Measurements from ENCODE around the gene PRDM2. TPM values are rescaled to one million over a fixed set of nuclear protein-coding genes. Genes with fewer than 3 reads are reported as not detected.

Gene PRDM2
- polyA plus RNA-seq, 3 donors, result 4.1 to 22.5 (median 7.6) TPM

- Mint-ChIP-seq H3K9me3 (no peaks in the 10 kb centered on the region), H3K36me3 (peaks cover 11 to 15% of the 10 kb centered on the region in 2 donors), H3K27me3 (ENCODE audit: low read depth in 3 of 3) (peaks cover 0 to 2% (median 0%) of the 10 kb centered on the region in 3 donors), H3K27ac (peak overlapping the region in 2 of 7 donors; percentile 19 to 78), H3K4me1 (peaks cover 36% of the 10 kb centered on the region), H3K4me3 (no peak overlapping the region)
- 43% methylated on average over 2 of the region's 2 CpGs for WGBS (ENCODE audit: insufficient coverage)
- peak overlapping the region in 1 of 2 donors; percentile 46 for H3K27ac ChIP-seq (ENCODE audit: low read depth in 1 of 2, low read length in 2 of 2)
- H3K9me3 ChIP-seq (replicated peaks in 1 of 2; ENCODE audit: control insufficient read depth in 1 of 2, insufficient read depth in 1 of 2, low read length in 2 of 2), result no peaks in the 10 kb centered on the region
- H2AFZ ChIP-seq (ENCODE audit: insufficient read depth, low read depth, low read length, poor library complexity, severe bottlenecking), result no peak overlapping the region
- H3K4me3 ChIP-seq (replicated peaks in 1 of 3; ENCODE audit: low read depth in 2 of 3, low read length in 3 of 3), result no peak overlapping the region
- H4K20me1 ChIP-seq (ENCODE audit: insufficient read depth, low read length), result peaks cover 100% of the 10 kb centered on the region
- H3K36me3 ChIP-seq (replicated peaks in 1 of 2; ENCODE audit: control insufficient read depth in 1 of 2, insufficient read depth in 2 of 2, low read length in 2 of 2), result peaks cover 6 to 8% of the 10 kb centered on the region in 2 donors
- peaks cover 0 to 10% of the 10 kb centered on the region in 2 donors for H3K4me1 ChIP-seq (ENCODE audit: control insufficient read depth in 1 of 2, insufficient read depth in 2 of 2, low read length in 2 of 2)
- H3K27me3 ChIP-seq (ENCODE audit: control insufficient read depth in 2 of 2, insufficient read depth in 2 of 2, low read length in 2 of 2), result no peaks in the 10 kb centered on the region
- no peak overlapping the region for H3K4me2 ChIP-seq (replicated peaks; ENCODE audit: extremely low read depth, low read length, poor library complexity, severe bottlenecking)
- intact Hi-C loops (cut with micrococcal nuclease), result no loop called here
- peaks cover 100% of the 10 kb centered on the region for H3K79me2 ChIP-seq (ENCODE audit: insufficient read depth, low read length)
- no peak for TF ChIP-seq CTCF (IDR thresholded peaks at IDR 0.05)
- DNase-seq, result no peak
- H3K9ac ChIP-seq (ENCODE audit: insufficient read depth, low read length, poor library complexity, severe bottlenecking), result no peak overlapping the region
Observed at GRCh38 chr1:13763222-13763621, 63.2 kb downstream of the PRDM2 start.

DNA sequence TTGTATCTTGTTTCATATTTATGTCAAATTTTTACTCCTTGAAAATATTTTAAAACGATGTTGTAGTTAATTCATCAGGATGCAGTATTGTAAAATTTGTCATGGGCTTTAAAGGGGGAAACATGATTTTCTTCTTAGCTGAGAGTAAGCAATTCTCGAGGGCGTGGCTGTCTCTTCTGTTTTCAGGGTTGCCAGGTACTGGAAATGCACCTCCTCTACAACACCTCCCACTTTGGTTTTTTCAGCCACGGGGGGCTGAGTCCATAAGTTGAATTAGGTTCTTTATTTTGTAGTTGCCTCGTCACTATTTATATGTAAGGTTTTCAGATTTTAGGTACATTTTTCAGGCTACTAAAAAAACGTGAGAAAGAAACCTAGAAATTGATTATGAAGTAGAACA, 64.0 kb downstream of the PRDM2 start:
- Mint-ChIP-seq H3K4me1 (peaks cover 44% of the 10 kb centered on the region), H3K4me3 (no peak overlapping the region), H3K27me3 (ENCODE audit: low read depth in 3 of 3) (peaks cover 0 to 2% (median 0%) of the 10 kb centered on the region in 3 donors), H3K36me3 (peaks cover 11 to 15% of the 10 kb centered on the region in 2 donors), H3K9me3 (no peaks in the 10 kb centered on the region), H3K27ac (peak overlapping the region in 3 of 7 donors; percentile 18 to 55 (median 43))
- peaks cover 6 to 8% of the 10 kb centered on the region in 2 donors for H3K36me3 ChIP-seq (replicated peaks in 1 of 2; ENCODE audit: control insufficient read depth in 1 of 2, insufficient read depth in 2 of 2, low read length in 2 of 2)
- H3K9me3 ChIP-seq (replicated peaks in 1 of 2; ENCODE audit: control insufficient read depth in 1 of 2, insufficient read depth in 1 of 2, low read length in 2 of 2), result no peaks in the 10 kb centered on the region
- no peak overlapping the region for H2AFZ ChIP-seq (ENCODE audit: insufficient read depth, low read depth, low read length, poor library complexity, severe bottlenecking)
- H3K27me3 ChIP-seq (ENCODE audit: control insufficient read depth in 2 of 2, insufficient read depth in 2 of 2, low read length in 2 of 2), result no peaks in the 10 kb centered on the region
- H3K79me2 ChIP-seq (ENCODE audit: insufficient read depth, low read length), result peaks cover 100% of the 10 kb centered on the region
- peaks cover 7 to 18% of the 10 kb centered on the region in 2 donors for H3K4me1 ChIP-seq (ENCODE audit: control insufficient read depth in 1 of 2, insufficient read depth in 2 of 2, low read length in 2 of 2)
- intact Hi-C loops (cut with micrococcal nuclease), result no loop called here
- H3K27ac ChIP-seq (ENCODE audit: low read depth in 1 of 2, low read length in 2 of 2), result no peak overlapping the region
- no peak for DNase-seq
- no peak overlapping the region for H3K9ac ChIP-seq (ENCODE audit: insufficient read depth, low read length, poor library complexity, severe bottlenecking)
- no peak overlapping the region for H3K4me3 ChIP-seq (replicated peaks in 1 of 3; ENCODE audit: low read depth in 2 of 3, low read length in 3 of 3)
- no peak overlapping the region for H3K4me2 ChIP-seq (replicated peaks; ENCODE audit: extremely low read depth, low read length, poor library complexity, severe bottlenecking)
- TF ChIP-seq CTCF (IDR thresholded peaks at IDR 0.05), result no peak
- H4K20me1 ChIP-seq (ENCODE audit: insufficient read depth, low read length), result peaks cover 100% of the 10 kb centered on the region
- WGBS (ENCODE audit: insufficient coverage), result no CpG with 5 or more reads among the region's 6 CpGs

Data from CD14-positive monocyte (primary cell).